Ectodermal cell (in vitro differentiated cells): Measurements from ENCODE around the gene DHX9. TPM values are rescaled to one million over a fixed set of nuclear protein-coding genes. Genes with fewer than 3 reads are reported as not detected.

Experiments
- H3K27ac ChIP-seq: 2 replicates; pipeline ENCODE4 v1.7.0; 2013; ENCODE audit warnings: mild to moderate bottlenecking, low read depth, low read length; ENCODE audit not compliant: insufficient read depth, poor library complexity, severe bottlenecking
- H3K27me3 ChIP-seq: 2 replicates; pipeline ENCODE4 v1.7.0; 2013; ENCODE audit warnings: mild to moderate bottlenecking, low read length; ENCODE audit not compliant: insufficient read depth, control insufficient read depth, poor library complexity, severe bottlenecking
- H3K36me3 ChIP-seq: one replicate; pipeline ENCODE4 v1.7.0; 2013; ENCODE audit warnings: low read length; ENCODE audit not compliant: control insufficient read depth, insufficient read depth
- H3K4me1 ChIP-seq: one replicate; pipeline ENCODE4 v1.7.0; 2013; ENCODE audit warnings: low read length; ENCODE audit not compliant: control insufficient read depth, insufficient read depth
- H3K4me3 ChIP-seq: 2 replicates; pipeline ENCODE4 v1.7.0; 2013; ENCODE audit warnings: low read depth, low read length, control low read depth; ENCODE audit not compliant: insufficient read depth
- H3K9me3 ChIP-seq: 2 replicates; pipeline ENCODE4 v1.7.0; 2013; ENCODE audit warnings: mild to moderate bottlenecking, low read length, moderate library complexity; ENCODE audit not compliant: control insufficient read depth
- WGBS, 2 experiments: methylation state at CpG; one replicate each; pipeline ENCODE4 v1.1.7; 2013; ENCODE audit warnings: missing lambda C conversion rate in 2 of 2; 5-methylcytosine and 5-hydroxymethylcytosine counted together
- polyA plus RNA-seq, 4 experiments: library from polyadenylated mRNA; stranded (reverse); fragments of 50-300 nt; gene quantifications; one replicate each; pipeline ENCODE4 v1.2.3, GENCODE V29; 2013

DHX9 gene
- polyA plus RNA-seq (2013, experiment 1 of 4), result 284 TPM
- polyA plus RNA-seq (2013, experiment 2 of 4), result 270 TPM
- polyA plus RNA-seq (2013, experiment 3 of 4), result 153 TPM
- 166 TPM for polyA plus RNA-seq (2013, experiment 4 of 4)

DNA sequence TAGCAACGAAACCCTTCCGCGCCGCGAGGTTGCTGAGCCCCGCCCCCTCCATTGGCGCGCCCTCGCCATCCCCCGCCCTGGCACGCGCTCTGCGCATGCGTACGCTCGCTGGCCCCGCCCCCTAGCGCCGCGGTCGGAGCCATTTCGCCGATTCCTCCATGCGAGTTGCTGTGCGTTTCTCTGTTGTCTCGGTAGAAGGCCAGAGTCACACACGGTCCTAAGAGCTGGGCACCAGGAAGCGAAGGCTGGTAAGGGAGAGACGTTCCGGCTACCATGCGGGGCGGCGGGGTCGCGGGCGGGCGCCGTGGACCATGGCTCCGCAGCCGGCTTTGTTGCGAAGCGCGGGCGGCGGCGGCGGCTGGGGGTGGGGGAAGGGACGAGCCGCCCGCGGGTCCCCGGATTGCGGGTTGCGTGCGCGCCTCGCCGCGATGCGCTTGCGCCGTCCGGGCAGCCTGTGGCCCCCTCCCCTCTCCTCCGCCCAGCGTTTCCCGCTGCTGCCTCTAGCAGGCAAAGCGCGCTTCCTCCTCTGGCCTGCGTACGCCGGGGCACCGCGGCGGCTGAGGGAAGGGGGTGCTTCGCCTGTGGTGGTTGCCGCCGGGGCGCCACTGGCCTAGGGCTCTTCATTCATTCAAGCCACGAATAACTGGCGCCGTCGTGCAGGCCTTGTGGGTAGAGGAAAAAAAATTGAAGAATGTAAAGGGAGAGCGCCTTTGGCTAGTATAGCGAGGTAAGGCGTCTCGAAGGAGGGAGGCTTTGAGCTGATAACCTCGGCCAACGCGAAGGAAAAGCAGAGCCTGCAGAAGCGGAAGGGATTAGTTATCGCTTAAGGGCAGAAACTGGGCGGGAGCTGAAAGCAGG, at the start of gene DHX9:
Gene DHX9 (plus strand): TSS at position 139 of the 858 bp plus-strand sequence. CDS start 3,220 bp downstream, outside the sequence.
- H3K27ac ChIP-seq, result peak within 1 kb of the TSS; percentile 99
- peaks cover 6% of the 10 kb centered on the region for H3K36me3 ChIP-seq
- peak within 1 kb of the TSS; percentile 57 for H3K4me3 ChIP-seq
- WGBS, 2 experiments, result 0% methylated on average over 92 of the region's 92 CpGs
- no peaks in the 10 kb centered on the region for H3K9me3 ChIP-seq
- no peaks in the 10 kb centered on the region for H3K27me3 ChIP-seq
- H3K4me1 ChIP-seq, result peaks cover 10% of the 10 kb centered on the region

DNA sequence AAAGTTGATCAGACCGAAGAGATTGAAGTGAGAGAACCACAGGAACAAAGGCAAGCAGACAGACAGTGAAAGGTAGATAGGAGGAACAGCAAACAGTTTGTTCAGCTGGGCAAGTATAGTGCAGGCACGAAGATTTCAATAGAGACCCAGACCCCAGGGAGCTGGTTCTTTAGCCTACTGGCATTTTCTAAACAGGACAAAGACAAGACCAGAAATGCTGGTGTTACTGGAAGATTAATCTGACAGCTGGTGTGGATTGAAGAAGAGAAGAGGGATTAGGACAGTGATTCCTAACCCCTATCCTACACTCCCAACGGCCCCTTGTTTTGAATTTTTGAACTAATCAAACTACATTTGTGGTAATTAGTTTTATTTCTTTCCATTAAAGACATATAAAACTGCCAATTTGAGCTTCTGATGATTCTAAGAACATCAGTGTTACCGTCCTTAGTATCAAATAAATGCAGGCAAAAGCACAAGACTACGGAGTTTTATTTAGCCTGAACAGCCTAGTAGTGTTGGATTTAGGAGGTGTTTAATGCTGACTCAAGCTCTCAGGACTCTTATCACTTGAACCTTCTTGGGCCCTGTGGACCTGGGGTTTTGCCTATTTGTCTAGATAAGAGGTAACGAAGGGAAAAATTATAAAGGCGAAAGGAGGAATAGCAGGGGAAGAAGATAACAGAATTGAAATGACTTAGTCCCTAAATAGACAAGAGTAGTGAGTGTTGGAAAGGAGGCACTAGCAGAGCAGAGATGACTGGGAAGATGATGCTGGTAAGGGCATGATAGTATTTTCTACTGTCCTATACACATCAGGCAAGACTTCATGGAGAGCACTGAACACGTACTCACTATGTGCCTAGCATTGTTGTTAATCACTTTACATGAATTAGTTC, 47.6 kb upstream of the DHX9 start:
- WGBS, 2 experiments, result 75 to 76% methylated on average over 7 of the region's 8 CpGs
- H3K4me3 ChIP-seq, result no peak overlapping the region
- no peaks in the 10 kb centered on the region for H3K9me3 ChIP-seq

DNA sequence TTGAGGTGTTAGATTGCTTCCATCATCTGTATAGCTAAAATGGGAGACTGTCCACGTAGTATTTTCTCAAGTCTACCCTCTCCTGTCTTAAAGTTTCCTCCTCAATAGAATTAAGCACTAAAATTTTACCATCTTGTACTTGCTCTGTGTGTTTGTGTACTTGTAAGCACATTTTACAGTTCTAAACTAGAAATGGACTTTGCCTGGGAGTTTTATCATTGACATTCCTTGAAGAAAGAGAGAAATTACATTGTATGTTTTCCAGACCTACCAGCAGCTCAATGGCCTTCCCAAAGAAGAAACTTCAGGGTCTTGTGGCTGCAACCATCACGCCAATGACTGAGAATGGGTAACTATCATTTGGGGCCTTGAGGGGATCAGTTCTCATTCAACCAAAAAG, 45.1 kb upstream of the DHX9 start:
- WGBS, 2 experiments, result 86 to 91% methylated on average over 2 of the region's 2 CpGs
- no peaks in the 10 kb centered on the region for H3K36me3 ChIP-seq
- H3K9me3 ChIP-seq, result no peaks in the 10 kb centered on the region
- no peaks in the 10 kb centered on the region for H3K4me1 ChIP-seq
- H3K27me3 ChIP-seq, result peaks cover 23% of the 10 kb centered on the region
- H3K27ac ChIP-seq, result no peak overlapping the region
- H3K4me3 ChIP-seq, result no peak overlapping the region

More for the DNA sequence above, 47.6 kb upstream of the DHX9 start:
- Histone ChIP-seq H3K27ac (no peak overlapping the region), H3K27me3 (peaks cover 45% of the 10 kb centered on the region), H3K4me1 (no peaks in the 10 kb centered on the region), H3K36me3 (no peaks in the 10 kb centered on the region)

DNA sequence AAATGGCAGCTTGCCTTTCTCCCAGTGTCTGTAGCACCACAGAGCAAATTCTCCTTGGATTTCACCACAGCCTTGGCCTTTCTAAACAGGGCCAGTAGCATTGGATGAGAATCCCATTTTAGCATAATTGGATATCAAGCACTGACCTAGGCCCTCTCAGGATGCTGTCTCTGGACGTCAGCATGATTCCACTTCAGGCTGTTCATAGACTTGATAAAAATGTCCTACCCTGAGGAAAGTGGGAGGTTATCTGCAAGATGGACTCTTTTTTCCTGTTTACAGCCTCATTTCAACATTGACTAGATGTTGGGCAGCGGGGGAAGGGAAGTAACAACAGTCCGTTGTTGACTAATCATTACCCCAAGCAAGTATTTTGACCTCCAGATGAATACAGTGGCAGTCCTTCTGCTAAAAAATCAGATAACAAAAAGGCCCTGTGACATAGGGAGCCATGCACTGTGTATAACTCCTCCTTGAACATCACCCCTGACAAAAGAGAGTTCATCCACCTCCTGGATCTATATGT, 44.4 kb upstream of the DHX9 start:
- Histone ChIP-seq H3K27ac (no peak overlapping the region), H3K4me1 (peaks cover 1% of the 10 kb centered on the region), H3K27me3 (peaks cover 16% of the 10 kb centered on the region), H3K9me3 (no peaks in the 10 kb centered on the region), H3K36me3 (no peaks in the 10 kb centered on the region), H3K4me3 (no peak overlapping the region)
- 88 to 93% methylated on average over 3 of the region's 3 CpGs for WGBS, 2 experiments

DNA sequence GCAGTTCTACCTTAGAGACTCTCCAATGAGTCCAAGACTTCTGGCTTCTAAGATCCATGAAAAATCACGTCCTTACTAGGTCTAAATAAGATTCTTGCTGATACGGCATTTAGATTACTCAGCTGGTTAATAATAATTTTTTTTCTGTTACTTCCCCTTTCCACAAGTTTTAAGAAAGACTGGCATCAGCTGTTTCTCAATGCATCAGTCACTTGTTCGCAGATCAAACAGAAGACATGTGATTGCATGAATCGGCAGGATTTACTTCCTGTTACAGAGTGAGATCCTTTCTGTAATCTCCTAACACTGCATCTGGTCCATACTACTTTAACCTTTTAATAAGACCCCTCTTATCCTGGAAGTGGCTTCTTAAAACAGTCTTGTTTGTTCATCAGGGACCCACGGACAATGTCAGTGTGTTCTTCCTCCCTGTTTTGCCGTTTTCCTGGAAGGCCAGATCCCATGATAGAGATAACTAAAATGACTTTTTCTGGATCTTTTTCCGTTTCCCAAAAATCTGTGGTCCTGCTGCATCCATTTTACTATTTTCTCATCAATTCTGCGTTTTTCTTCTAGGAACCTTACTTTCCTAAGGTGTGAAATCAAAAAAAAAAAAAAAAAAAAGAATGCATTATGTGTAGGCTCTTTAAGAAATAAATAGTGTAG, 43.5 kb upstream of the DHX9 start:
- Histone ChIP-seq H3K27me3 (peaks cover 8% of the 10 kb centered on the region), H3K9me3 (no peaks in the 10 kb centered on the region), H3K4me3 (no peak overlapping the region), H3K27ac (no peak overlapping the region), H3K36me3 (no peaks in the 10 kb centered on the region), H3K4me1 (peaks cover 5% of the 10 kb centered on the region)
- WGBS, 2 experiments, result 91 to 93% methylated on average over 7 to 8 of the region's 8 CpGs

DNA sequence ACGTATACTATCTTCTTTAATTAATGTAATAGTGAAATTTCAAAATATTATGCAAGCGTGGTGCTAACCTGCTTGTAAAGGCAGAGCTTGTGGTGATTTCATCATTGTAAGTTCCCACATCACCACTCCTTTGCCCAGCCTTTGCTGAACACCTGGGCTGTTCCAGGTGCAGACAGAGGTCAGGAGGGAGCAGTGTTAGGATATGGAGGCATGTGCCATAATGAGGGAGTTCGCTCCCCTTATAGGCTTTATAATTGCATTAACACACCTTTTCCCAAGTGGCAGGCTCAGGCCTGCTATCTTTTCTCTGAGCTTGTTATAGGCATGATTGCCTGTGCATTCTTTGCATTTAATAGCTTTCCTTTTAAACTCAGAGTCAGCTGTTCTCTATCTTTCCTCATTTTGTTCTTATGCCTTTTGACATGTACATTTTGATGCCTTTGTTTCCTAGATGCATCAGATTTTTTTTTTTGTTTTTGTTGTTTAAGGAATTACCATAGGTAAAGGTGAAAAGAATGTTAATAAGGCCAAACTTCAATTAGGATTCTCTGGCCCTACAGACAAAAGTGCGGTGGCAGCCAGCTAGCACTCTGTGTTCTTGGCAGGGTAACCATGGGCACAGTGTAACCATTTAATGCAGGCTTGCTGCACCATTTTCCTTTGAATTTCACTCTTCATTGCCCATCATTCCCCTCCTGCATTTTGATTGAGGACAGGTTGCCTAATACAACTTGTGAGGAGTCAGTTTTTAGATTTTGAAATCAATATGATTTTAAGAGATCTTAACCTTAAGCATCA, 36.9 kb upstream of the DHX9 start:
- Histone ChIP-seq H3K27me3 (no peaks in the 10 kb centered on the region), H3K4me3 (no peak overlapping the region), H3K27ac (no peak overlapping the region), H3K4me1 (peaks cover 12% of the 10 kb centered on the region), H3K36me3 (no peaks in the 10 kb centered on the region), H3K9me3 (no peaks in the 10 kb centered on the region)
- WGBS, 2 experiments, result 71 to 78% methylated on average over 2 to 4 of the region's 4 CpGs

DNA sequence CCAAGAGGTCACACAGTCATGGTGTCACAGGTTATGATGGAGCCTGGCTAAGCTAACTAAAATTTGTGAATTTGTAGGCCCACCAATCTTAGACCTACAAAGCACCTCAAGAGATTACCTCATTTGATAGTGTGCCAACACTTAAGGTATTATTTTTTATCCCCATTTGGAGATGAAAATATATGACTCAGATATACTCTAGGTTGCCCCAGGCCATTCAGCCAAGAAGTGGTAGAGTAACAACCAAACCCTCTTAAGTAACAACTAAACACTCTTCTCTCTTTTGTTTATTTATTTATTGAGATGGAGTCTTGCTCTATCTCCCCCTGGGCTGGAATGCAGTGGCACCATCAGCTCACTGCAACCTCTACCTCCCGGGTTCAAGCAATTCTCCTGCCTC, 35.3 kb upstream of the DHX9 start:
- WGBS, 2 experiments, result 89 to 97% methylated on average over 1 of the region's 1 CpG
- Histone ChIP-seq H3K36me3 (no peaks in the 10 kb centered on the region), H3K27me3 (no peaks in the 10 kb centered on the region), H3K9me3 (no peaks in the 10 kb centered on the region), H3K4me3 (no peak overlapping the region), H3K4me1 (peaks cover 12% of the 10 kb centered on the region), H3K27ac (no peak overlapping the region)

DNA sequence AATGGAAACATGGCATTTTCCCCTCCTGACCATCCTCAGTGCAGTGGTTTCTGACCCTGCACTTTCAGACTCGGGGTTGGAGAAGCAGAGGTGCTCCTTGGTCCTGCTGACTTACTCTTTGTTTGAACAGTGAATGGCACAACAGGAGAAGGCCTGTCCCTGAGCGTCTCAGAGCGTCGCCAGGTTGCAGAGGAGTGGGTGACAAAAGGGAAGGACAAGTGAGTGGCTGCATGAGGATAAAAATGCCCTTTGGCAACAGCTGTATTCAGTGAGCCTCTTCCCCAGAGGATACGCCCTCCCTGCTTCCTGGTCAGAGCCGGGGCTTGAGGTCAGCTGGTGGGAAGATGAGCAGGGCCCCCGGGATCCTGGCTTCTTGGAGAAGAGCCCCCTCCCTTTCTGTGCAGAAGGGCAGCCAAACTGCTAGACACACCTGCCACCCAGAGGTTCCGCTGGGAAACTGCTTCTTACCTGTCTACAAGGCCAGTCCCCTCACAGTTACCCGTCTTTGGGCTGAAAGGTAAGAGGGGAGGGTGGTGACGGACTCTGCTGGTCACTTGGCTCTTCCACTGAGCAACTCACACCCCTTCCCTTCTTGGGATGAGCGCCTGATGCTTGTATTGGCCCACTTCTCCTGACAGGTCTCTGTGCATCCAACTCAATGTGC, 33.0 kb upstream of the DHX9 start:
- no peaks in the 10 kb centered on the region for H3K27me3 ChIP-seq
- no peaks in the 10 kb centered on the region for H3K9me3 ChIP-seq
- peaks cover 7% of the 10 kb centered on the region for H3K4me1 ChIP-seq
- no peak overlapping the region for H3K4me3 ChIP-seq
- WGBS, 2 experiments, result 34 to 35% methylated on average over 11 of the region's 11 CpGs
- no peaks in the 10 kb centered on the region for H3K36me3 ChIP-seq
- H3K27ac ChIP-seq, result no peak overlapping the region

DNA sequence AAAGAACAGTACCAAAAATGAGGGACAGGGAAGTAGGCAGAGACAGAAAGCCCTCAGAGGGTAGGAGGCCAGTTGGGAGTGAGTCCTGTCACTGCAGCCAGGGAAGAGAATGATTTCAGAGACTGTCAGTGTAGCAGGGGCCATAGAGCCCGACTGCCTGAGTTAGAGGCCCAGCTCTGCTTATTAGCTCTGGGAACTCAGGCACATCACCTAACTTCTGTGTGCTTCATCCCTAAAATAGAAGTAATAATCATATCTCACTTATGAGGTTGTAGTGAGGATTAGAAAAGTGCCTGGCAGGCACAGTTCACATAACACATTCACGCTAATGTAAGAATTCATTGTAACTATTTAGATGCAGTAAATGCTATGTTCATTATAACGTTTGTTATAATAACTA, 31.2 kb upstream of the DHX9 start:
- WGBS, 2 experiments, result 93 to 100% methylated on average over 2 to 3 of the region's 3 CpGs
- no peaks in the 10 kb centered on the region for H3K27me3 ChIP-seq
- no peaks in the 10 kb centered on the region for H3K36me3 ChIP-seq
- H3K9me3 ChIP-seq, result no peaks in the 10 kb centered on the region
- H3K4me3 ChIP-seq, result no peak overlapping the region
- no peak overlapping the region for H3K27ac ChIP-seq
- peaks cover 7% of the 10 kb centered on the region for H3K4me1 ChIP-seq
